Measurements from ENCODE around the gene PNMT. TPM values are rescaled to one million over a fixed set of nuclear protein-coding genes. Genes with fewer than 3 reads are reported as not detected.

The PNMT gene
- total and polyA plus RNA-seq, 2 of the 13 experiments (the other 11 are each of a cell fraction or from before 2014, with no cell fraction given): 0.25 TPM; not detected in 1

- Histone ChIP-seq H3K27ac (ENCODE audit: extremely low read length, insufficient read depth, low read length) (peak overlapping the region; percentile 48), H3K36me3 (replicated peaks in 1 of 2; ENCODE audit: control insufficient read depth in 1 of 2, insufficient read depth in 2 of 2, low read length in 2 of 2) (peaks cover 6 to 7% of the 10 kb centered on the region in 2 experiments; a peak in 3 of 5 replicates), H3K27me3 (ENCODE audit: control insufficient read depth in 1 of 2, insufficient read depth in 2 of 2, low read length in 2 of 2) (no peaks in the 10 kb centered on the region), H3K4me1 (ENCODE audit: insufficient read depth, low read length) (peaks cover 31% of the 10 kb centered on the region), H4K20me1 (ENCODE audit: insufficient read depth, low read length) (peaks cover 4% of the 10 kb centered on the region; the same call in 1 of the 2 replicates), H3K4me2 (ENCODE audit: low read depth, low read length) (peak overlapping the region; percentile 81), H3K4me3 (replicated peaks in 1 of 3; ENCODE audit: insufficient read depth in 1 of 3, low read depth in 2 of 3, low read length in 3 of 3) (peak overlapping the region in 2 of 3 experiments; percentile 3 to 54; a peak in 2 of 6 replicates), H3K9ac (ENCODE audit: insufficient read depth, low read depth, low read length) (peak overlapping the region; percentile 25; the same call in 1 of the 2 replicates), H3K9me3 (ENCODE audit: low read length) (no peaks in the 10 kb centered on the region), H2AFZ (ENCODE audit: low read length) (no peak overlapping the region), H3K79me2 (ENCODE audit: insufficient read depth, low read length) (no peaks in the 10 kb centered on the region)
- ATAC-seq (peak; percentile 89), DNase-seq (ENCODE audit: low spot score) (peak; percentile 88), FAIRE-seq (peak; percentile 94)
- ChIA-PET POLR2A (interaction anchor here (0.7 to 2.6 kb wide), 18 partner anchors 9 to 192 kb away, joined by 3 to 21 read pairs (median 4); partner anchors contain the start of genes CDK12, ERBB2, PGAP3 and PNMT), CTCF (ENCODE audit: low intra/inter-chr PET ratio, low total read pairs) (interaction anchor here (1.6 to 4.0 kb wide), 2 partner anchors 15 to 30 kb away, joined by 4 to 71 read pairs; partner anchors contain the start of gene PNMT)
- WGBS (ENCODE audit: low lambda C conversion rate): 18% methylated on average over 7 of the region's 7 CpGs
- no TSS peak for BruUV-seq (replicated peaks)
- in situ Hi-C loops (cut with HindIII; ENCODE audit: extremely low pct_ligation_motif_present, low pct_unique_long_range_greater_than_20kb): no loop called here
- intact Hi-C loops (cut with micrococcal nuclease; ENCODE audit: unreplicated experiment): loop anchor here (2.0 kb wide), 1 partner anchor 30 kb away; no protein-coding TSS in a partner anchor
- TF ChIP-seq DPF2 (CRISPR knock-in tag; IDR thresholded peaks at IDR 0.05; ENCODE audit: borderline replicate concordance, low read depth) (0 out of 2 replicates have a peak, but pooled peaks have one; percentile 23), MAZ (IDR thresholded peaks at IDR 0.05; ENCODE audit: borderline replicate concordance, low read depth, low read length) (peak; percentile 65; the same call in 1 of the 2 replicates), MAZ (CRISPR knock-in tag; IDR thresholded peaks at IDR 0.05; ENCODE audit: low read depth) (peak; percentile 54; the same call in 1 of the 2 replicates), TARDBP (CRISPR knock-in tag; IDR thresholded peaks at IDR 0.05) (0 out of 2 replicates have a peak, but pooled peaks have one; percentile 4), ATAD3A (CRISPR knock-in tag; IDR thresholded peaks at IDR 0.05) (0 out of 2 replicates have a peak, but pooled peaks have one; percentile 78), AKAP8 (CRISPR knock-in tag; IDR thresholded peaks at IDR 0.05) (peak; percentile 80), FOXK2 (IDR thresholded peaks at IDR 0.05) (0 out of 2 replicates have a peak, but pooled peaks have one; percentile 32), DNMT1 (CRISPR knock-in tag; IDR thresholded peaks at IDR 0.05) (peak; percentile 65; the same call in 1 of the 2 replicates), CREBL2 (CRISPR knock-in tag; IDR thresholded peaks at IDR 0.05; ENCODE audit: borderline replicate concordance) (peak; percentile 33; the same call in 1 of the 2 replicates), SPEN (CRISPR knock-in tag; IDR thresholded peaks at IDR 0.05; ENCODE audit: low read depth) (peak; percentile 68), ARNTL (CRISPR knock-in tag; IDR thresholded peaks at IDR 0.05) (0 out of 2 replicates have a peak, but pooled peaks have one; percentile 41), TAF1 (CRISPR knock-in tag; IDR thresholded peaks at IDR 0.05) (0 out of 2 replicates have a peak, but pooled peaks have one; percentile 29)
- TF ChIP-seq, protein P1, sequence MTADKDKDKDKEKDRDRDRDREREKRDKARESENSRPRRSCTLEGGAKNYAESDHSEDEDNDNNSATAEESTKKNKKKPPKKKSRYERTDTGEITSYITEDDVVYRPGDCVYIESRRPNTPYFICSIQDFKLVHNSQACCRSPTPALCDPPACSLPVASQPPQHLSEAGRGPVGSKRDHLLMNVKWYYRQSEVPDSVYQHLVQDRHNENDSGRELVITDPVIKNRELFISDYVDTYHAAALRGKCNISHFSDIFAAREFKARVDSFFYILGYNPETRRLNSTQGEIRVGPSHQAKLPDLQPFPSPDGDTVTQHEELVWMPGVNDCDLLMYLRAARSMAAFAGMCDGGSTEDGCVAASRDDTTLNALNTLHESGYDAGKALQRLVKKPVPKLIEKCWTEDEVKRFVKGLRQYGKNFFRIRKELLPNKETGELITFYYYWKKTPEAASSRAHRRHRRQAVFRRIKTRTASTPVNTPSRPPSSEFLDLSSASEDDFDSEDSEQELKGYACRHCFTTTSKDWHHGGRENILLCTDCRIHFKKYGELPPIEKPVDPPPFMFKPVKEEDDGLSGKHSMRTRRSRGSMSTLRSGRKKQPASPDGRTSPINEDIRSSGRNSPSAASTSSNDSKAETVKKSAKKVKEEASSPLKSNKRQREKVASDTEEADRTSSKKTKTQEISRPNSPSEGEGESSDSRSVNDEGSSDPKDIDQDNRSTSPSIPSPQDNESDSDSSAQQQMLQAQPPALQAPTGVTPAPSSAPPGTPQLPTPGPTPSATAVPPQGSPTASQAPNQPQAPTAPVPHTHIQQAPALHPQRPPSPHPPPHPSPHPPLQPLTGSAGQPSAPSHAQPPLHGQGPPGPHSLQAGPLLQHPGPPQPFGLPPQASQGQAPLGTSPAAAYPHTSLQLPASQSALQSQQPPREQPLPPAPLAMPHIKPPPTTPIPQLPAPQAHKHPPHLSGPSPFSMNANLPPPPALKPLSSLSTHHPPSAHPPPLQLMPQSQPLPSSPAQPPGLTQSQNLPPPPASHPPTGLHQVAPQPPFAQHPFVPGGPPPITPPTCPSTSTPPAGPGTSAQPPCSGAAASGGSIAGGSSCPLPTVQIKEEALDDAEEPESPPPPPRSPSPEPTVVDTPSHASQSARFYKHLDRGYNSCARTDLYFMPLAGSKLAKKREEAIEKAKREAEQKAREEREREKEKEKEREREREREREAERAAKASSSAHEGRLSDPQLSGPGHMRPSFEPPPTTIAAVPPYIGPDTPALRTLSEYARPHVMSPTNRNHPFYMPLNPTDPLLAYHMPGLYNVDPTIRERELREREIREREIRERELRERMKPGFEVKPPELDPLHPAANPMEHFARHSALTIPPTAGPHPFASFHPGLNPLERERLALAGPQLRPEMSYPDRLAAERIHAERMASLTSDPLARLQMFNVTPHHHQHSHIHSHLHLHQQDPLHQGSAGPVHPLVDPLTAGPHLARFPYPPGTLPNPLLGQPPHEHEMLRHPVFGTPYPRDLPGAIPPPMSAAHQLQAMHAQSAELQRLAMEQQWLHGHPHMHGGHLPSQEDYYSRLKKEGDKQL (CRISPR knock-in tag; IDR thresholded peaks at IDR 0.05; ENCODE audit: low read depth): no peak
- TF ChIP-seq, protein P2, sequence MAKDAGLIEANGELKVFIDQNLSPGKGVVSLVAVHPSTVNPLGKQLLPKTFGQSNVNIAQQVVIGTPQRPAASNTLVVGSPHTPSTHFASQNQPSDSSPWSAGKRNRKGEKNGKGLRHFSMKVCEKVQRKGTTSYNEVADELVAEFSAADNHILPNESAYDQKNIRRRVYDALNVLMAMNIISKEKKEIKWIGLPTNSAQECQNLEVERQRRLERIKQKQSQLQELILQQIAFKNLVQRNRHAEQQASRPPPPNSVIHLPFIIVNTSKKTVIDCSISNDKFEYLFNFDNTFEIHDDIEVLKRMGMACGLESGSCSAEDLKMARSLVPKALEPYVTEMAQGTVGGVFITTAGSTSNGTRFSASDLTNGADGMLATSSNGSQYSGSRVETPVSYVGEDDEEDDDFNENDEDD (CRISPR knock-in tag; IDR thresholded peaks at IDR 0.05; ENCODE audit: borderline replicate concordance): 0 out of 2 replicates have a peak, but pooled peaks have one; percentile 15
These were observed 15.5 kb upstream of the PNMT start for GRCh38 chr17:39652587-39653315.
